Stimulated activated CD4-positive, alpha-beta T cell treated with anti-CD3 and anti-CD28 coated beads, Interleukin-1b, Interleukin-23, amount 100 ng/mL, for 4 hours (primary cell): ENCODE results near the gene SYPL2.

Experiments
- DNase-seq, 2 donors: peaks; one replicate each; pipeline ENCODE4 v3.0.0-alpha.2; 2020; ENCODE audit warnings: low read depth in 2 of 2

Gene SYPL2

DNA sequence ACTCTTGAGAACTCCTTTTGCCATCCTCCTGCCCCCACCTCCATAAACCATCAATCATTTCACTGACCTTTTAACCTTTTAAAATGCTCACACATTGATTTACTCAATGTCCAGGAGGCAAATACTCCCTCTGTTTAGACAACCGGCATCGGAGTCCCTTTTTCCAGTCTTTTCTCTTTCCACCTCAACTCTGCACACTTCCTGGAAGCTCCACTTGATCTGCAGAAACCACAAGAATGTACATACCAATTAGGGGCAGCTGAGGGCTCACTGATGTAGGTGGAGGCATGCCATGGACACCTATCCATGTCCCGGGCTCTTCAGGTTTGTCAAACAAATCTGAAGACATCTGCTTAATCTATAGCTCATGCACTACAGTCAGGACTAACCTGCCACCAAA lies 48.5 kb downstream of the SYPL2 start:
- DNase-seq = no peak

DNA sequence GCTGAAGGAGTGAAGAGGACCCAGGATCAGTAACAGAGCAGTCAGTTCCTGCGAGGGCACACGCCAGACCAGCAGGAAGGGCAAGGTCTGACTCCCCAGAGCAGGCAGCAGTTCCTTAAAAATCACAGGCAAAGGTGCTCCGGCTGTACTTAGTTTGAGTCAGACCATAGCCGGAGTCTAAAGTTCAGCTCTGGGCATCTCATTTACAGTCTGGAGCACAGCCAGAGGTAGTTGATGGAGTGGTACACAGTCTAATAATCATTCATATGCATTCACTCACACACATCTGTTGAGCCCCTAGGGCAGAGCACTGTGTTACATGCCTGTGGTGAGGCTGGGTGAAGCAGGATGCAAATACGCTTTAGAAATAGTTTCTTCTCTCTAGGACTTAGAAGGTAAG lies 50.5 kb downstream of the SYPL2 start:
- no peak for DNase-seq

DNA sequence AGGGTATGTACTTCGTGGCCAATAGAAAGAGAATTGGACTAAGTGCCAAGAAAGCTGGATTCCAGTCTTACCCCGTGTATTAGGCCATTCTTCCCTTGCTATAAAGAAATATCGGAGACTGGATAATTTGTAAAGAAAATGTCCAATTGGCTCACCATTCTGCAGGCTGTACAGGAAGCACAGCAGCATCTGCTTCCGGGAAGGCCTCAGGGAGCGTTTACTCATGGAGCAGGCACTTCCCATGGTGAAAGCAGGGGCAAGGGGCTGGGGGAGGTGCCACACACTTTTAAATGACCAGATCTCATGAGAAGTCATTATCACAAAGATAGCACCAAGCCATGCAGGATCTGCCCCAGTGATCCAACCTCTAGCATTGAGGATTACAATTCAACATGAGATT lies 51.0 kb downstream of the SYPL2 start:
- no peak for DNase-seq

DNA sequence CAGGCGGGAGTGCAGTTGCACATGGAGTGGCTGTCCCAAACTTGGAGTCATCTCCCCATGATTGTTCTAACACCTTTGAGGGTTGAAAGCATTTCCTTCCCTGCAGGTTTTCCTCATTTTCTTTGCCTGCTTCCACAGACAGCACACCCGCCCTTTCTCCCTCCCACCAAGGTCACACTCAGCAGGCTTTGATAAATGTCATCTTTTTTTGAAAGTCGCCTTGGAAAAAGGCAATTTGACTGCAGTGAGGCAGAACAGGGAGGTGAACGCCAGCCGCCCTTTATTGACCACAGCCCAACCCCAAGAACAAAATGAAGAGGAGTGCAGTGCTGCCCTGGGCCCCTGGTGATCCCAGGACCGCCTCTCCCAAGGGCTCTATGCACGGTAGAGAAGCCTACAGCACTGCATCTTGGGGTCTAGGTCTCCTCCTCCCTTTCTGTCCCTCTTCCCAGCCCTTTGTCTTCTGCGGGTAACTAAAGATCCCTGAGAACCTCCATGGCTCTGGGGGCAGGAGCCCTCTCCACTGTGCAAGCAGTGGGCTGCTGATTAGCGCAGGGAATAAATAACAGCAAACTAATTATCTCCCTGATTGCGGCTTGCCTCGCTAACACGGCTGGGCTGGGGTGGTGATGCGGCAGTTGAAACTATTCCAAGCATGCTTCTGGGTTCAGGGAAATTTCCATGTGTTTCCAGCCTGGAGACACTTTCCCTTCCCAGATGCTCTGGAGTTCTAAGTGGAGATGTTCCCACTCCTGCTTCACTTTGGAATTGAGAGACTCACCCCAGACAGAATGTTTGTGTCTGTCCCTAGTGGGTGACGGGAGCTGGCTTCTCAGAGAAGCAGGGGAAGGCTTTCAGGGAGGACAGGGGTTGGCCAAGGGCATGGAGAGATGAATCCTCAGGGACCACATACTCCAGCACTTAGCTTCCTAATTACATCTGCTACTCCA lies 54.9 kb downstream of the SYPL2 start:
- no peak for DNase-seq

DNA sequence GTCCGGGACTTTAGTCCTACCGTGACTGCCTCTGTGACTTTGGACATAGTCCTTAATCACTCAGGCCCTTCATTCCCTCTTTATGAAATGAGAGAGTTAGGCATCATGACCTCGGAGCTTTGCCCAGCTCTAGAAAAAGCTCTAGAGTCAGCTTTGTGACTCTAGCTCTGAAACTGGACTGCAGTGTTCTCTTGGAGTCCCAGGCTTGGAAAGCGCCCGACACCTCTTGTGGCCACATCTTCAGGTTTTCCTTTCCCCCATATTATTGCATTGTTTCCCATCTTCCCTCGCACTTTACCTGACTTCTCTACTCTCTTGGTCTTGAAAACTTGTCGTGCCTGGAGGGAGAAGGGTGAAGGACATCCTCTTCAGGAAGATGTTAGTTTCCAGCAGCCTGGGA lies 55.7 kb downstream of the SYPL2 start:
- DNase-seq = no peak

DNA sequence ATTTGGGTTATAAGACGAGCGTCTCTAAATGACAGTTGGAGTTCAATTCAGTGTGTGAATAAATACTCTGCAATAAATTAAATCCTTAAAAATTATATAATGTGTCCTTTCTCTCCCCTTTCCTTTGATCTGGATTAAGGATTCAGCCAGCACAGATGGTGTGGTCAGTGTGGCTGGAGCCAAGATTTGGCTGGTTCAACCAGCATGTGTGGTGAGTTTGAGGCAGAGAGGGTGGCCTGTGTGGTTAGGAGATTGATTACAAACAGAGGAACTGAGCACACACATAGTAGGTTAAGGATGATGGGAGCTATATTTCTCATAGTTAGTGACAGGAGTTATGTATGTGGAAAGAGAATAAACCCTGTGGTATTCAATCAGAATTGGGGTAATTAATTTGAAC lies 57.4 kb downstream of the SYPL2 start:
- no peak for DNase-seq

DNA sequence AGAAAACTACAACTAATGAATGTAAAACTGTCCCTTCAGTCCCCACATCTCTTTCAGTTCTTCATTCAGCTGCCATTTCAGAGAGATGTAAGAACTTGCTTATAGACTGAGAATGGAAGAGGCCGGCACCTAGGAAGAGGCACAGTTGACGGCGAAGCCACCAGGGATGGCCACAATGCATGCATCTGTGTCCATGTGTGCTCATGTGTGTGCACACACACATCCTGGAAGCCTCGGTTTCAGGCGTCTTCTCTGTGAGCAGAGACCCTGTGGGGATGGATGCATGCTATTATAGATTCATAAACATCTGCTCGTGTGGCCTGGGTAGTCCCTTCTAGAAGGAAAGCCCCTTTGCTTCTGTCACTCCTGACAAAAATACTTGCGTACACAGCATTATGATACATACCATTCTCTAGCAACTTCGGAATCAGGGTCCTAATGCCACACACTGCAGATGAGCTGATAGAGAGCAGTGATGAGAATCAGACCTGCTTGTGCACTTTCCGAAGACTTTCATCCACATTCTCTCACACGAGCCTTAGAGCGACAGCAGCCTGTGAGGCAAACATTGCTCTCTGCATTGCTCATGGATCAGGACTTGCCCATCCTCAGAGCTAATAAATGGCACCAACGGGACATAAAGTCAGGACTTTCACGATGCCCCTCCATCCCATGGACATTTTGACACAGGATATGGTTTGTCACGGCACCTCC lies 60.9 kb downstream of the SYPL2 start:
- no peak for DNase-seq

DNA sequence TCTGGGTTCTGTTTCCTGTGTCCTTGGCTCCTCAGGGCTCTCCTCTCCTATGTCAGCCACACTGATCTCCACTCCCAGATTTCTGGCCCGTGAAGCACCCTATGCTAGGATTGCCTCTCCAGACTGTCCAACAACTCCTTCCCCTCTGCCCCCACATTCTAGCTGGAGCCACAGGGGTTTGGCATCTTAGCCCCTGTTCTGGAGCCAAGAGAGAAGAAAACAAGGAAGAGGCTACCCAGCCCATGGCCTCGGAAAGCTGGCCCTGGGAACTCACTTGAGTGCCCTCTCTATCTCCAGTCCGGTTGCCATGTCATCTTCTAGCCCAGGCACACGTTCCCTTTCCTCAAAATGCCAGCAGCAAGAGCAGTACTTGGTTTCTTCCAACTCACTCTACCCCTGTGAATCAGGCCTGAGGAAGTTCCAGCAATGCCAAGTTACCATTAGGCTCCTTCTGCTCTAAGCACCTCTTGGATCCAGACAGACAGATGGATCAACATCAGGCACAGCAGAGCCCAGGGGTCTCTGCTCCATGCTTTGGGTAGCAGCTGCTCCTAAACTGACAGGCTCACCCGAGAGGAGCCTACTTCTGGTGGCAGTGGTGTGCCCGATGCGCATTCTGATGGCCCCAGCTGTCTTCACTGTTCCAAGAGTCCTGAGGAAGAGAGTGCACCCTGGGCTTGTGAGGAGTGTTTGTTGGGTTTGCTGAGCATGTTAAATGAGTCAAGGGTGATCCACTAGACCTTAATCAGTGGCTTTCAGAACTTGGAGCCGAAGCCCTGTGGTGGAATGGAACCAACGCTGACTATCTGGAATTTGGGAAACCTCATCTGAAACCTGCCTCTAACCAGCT lies 61.7 kb downstream of the SYPL2 start:
- DNase-seq = no peak

DNA sequence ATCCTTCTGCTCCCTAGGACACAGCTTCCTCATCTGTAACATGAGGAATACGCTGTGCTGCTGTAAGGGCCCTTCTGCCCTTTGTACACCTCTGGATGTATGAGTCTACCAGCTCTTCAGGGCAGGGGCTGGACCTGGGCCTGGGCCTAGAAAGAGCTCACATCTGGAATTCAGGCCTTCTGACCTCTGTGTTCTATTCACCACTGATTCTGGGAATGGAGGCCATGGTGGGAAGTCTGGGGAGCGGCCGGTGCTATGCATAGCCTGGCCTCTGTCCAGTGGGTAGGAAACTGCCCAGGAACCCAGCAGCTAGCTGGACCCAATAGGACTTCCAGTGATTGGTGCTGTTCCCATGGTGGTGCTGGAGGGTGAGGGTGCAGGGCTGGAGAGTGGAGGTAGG lies 62.4 kb downstream of the SYPL2 start:
- DNase-seq = no peak

DNA sequence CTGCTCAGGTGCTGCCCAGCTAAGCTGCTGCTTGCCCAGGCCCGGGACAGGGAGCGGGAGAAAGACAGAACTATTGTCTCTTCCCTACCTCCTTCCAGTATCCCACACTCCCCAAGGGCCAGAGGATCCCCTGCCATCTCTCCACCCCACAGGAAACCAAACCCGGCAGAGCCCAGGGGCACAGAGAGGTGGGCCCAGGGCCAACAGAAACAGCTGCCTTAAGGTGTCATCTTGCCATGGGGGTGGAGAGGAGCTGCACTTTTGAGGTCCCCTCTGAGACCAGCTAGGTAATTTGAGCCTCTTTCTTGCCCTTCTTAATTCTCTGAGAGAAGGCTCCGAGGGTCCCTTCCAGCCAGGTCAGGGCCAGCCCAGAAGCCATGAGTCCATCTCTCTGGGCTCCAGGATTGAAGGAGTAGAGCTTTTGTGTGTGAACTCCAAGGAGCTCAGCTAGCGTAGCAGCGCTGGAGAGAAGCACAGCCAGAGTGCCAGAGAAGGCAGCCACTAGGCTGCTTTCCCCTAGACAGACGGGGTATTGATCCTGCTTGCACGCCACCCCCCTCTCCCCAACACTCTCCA lies 63.6 kb downstream of the SYPL2 start:
- DNase-seq = no peak

DNA sequence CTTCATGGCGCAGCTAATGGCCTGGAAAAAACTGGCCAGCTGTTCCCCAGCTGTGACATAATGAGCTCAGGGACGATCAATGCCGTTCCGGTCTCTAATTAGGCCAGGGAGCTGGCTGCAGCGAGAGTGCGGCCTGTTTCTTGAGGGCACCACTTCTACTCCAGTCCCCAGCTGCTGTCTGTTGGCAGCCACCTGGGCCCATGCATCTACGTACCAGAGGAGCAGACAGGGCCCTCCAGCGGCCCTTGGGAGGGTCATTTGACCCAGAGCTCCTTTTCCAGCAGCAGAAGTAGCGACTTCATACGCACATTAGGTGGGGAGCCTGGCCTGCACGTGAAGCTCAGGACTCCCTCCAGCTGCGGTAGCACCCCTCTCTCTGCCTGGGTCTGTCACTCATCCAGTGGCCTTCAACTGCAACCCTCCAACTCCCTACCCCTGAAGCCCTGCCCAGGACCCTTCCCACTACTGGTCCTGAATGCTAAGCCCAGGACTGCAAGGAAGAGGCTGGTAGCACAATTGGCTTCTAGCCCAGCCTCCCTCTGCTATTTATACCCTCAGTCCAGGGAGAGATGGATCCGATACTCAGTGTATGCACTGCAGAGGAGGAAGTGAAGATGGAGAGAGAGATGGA lies 64.2 kb downstream of the SYPL2 start:
- DNase-seq = no peak

DNA sequence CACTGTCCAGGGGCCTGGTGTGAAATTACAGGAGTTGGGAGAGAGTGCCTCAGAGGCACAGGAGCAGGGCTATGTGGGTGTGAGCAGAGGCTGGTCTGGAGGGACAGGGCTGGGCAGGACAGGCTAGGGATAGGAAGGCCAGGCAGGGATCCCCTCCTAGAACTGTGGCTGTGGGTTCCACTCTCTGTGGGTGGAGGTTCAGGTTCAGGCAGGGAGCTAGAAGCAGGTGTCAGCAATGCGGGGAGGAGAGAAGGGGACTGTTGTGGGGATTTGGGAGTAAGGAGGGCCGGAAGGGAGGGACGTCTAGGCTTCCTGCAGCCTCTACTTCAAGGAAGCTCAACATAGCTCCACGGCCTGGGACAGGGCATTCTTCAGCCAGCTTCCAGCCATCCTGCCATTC lies 65.0 kb downstream of the SYPL2 start:
- DNase-seq = no peak
